MV-4-11 (cell line): ENCODE results near the gene PKD1.
A peak's percentile ranks its signal among the peaks of the same experiment; 100 is the strongest.
"Not testable (repeated sequence)": the region's sequence is repeated elsewhere in the genome, so short reads cannot be mapped to it uniquely, and the experiment has no call there.

Source experiments
- DNase-seq: peaks from one replicate; lab custom pipeline; 2025; lab: John Stamatoyannopoulos, UW

PKD1 gene

DNA sequence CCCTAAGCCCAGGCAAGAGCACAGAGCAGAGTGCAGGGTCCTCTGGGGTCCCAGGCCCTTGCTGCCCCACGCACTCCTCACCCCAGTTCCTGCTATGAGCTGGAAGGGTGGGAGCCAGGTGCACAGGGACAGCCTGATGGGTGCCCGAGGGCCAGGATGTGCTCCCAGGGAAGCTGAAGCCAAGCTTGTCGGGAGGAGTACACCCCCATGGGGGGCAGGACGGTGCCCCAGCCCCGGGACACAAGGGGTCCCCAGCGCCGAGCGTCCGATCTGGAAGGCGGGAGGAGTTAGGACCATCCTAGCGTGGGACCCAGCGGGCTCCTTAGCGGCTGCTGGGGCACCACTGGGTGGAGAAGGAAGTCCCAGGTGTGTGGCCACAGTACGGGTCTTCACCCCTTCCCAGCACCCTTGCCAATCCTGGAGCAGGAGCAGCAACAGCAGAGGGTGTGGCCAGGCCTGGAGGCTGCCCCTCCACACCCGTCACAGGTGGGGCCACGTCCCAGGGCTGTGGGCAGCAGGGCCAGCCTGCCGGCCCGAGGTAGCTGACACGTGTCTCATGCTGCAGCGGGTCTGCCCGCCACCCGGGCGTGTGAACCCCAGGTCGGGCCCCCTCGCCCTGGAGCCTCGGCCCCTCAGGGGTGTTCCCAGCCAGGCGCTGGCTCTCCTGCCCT, 11.9 kb downstream of the PKD1 start:
- not testable (repeated sequence) for DNase-seq

- DNase-seq, result not testable (repeated sequence)
Measured at GRCh38 chr16:2122934-2123683, 12.6 kb downstream of the PKD1 start.

DNA sequence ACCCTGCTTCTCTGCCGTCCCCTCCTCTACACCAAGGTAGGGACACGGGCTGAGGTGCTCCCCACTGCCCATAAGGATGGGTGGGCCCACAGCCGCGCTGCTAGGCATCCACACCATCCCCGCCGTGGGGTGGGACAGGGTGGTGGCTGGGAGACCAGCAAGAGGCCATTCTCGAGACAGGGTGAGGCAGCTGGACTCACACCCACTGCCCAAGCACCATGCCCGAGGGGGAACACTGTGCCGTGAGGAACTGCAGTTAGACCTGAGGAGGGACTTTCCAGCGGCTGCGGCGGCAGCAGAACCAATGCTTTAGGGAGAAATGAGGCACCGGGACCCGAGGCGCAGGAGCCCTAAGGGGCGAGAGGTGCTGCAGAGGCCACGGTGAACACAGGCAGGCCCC, 13.3 kb downstream of the PKD1 start:
- no peak for DNase-seq

DNA sequence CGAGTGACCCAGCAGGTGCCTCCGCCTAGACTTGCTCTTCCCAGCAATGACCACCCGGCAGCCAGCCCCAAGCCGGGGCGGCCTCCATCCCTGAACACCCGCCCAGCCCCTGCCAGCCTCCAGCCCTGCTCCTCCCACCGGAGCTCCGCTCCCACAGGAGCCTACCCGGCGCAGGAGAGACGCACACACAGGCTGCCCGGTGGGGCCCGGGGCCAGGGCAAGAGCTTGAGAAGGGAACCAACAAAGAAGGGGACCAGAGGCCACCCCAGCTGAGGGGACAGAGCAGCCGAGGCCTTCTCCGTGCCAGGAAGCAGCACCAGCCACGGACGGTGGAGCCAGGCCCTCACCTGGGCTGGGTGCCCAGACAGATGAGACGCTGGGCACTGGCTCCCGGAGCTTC, 13.8 kb downstream of the PKD1 start:
- no peak for DNase-seq

DNA sequence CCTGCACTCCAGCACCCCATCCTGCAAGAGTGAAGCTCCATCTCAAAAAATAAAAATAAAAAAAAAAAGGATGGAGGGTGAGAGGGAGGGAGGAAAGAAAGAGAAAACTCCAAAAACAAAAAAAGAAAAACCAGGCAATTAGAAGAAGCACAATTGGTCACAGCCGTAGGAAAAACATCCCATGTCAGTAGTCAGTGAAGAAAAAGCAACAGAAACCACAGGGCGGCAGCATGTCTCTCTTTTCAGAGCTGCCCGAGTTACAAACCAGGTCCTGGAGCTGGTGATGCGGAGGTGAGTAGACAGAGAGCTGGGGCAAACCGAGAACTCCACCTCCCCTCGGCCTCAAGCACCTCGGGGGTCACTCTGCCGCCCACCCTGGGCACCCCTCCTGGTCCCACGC, 14.4 kb downstream of the PKD1 start:
- peak; percentile 25 for DNase-seq

GRCh38 chr16:2117960-2118722, 17.6 kb downstream of the PKD1 start:
- not testable (repeated sequence) for DNase-seq

- DNase-seq, result not testable (repeated sequence)
Measured at GRCh38 chr16:2117341-2117740, 18.4 kb downstream of the PKD1 start.

GRCh38 chr16:2116428-2116827, 19.3 kb downstream of the PKD1 start:
- DNase-seq, result not testable (repeated sequence)

GRCh38 chr16:2115591-2115973, 20.1 kb downstream of the PKD1 start:
- no peak for DNase-seq

DNA sequence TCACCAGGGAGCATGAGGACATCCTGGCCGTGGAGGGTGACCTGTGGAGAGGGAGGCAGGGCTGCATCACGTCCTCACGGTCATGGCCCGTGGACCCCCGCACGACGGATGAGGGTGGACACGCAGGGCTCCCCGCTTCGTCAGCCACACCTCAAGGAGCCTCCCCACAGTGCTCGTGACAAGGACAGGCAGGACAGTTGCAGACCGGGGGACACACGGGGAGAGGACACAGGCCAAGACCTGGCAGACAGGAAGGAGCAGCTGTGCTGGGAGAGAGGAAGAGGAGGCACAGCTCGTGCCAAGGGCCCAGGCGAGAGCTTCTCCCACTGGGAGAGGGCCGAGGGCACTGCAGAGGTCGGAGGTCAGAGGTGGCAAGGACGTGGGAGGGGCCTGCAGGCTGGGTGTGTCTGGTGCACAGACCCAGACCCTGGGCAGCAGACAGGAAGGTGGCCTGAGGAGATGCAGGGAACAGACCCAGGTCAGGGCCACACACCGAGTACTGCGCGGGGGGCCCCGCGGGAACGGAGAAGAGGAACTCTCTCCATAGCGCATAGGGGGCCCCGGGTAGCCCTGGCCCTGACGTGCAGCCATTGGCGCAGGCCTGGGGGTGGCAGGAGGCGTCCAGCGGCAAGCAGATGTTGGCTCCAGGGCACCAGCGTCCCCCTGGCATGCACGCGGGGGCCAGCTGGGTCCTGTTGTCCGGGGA, 20.7 kb downstream of the PKD1 start:
- DNase-seq, result not testable (repeated sequence)

DNA sequence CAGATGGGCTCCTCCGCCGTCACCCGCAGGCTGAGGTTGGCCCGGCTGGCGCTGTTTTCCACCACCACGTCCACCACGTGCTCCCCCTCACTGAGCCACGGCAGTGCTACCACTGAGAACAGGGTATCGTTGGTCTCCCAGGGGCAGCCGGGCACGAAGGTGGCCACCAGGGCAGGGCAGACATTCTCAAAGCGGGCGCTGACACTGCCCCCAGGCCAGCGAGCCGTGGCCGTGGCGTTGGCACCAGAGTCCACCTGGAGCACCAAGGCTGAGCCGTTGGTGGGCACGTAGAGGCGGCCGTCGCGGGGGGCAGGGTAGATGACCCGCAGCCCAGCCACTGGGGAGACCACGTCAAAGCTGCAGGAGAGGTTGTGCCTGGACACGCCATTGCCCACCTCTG, 21.5 kb downstream of the PKD1 start:
- DNase-seq, result not testable (repeated sequence)

- DNase-seq, result not testable (repeated sequence)
Measured at GRCh38 chr16:2112539-2113106, 23.1 kb downstream of the PKD1 start.

DNA sequence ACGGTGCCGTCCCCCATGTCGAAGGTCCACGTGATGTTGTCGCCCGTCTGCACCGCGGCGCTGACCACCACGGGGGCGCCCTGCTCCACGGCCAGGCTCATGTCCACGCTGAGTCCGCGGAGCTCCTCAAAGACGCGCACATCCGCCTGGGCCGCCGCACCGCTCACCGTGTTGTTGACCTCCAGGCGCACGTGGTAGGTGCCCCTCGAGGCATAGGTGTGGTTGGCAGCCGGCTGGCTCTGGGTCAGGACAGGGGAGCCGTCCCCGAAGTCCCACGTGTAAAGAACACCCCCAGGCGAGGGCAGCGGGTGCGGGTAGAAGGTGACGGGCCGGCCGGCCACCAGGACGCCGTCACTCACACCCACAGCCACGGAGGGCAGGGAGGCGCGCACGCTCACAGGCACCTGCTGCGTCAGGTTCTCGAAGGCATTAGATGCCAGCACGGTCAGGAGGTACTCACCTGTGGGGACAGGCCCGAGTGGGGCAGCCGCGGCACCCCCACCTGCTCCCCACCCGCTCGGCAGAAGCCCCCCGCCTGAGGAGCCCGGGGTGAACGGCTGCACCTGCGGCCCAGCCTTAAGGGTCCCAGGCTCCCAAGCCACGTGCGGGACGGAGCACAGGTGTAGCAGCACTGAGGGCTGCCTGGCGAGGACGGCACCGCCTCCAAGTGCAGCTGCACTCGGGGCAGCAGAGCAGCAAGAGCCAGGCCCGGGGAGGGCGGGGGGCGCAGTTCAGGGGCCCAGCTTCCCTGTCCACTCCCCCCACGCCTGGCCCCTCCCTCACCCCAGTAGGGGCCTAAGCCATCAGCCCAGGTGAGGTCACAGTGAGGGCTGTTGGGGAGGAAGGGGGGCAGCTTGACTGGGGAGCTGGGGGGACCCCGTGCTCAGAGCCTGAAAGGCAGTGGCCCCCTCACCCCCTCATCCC, 24.0 kb downstream of the PKD1 start:
- not testable (repeated sequence) for DNase-seq

GRCh38 chr16:2111009-2111353, 24.7 kb downstream of the PKD1 start:
- DNase-seq, result not testable (repeated sequence)

GRCh38 chr16:2110332-2111008, 25.2 kb downstream of the PKD1 start:
- DNase-seq, result not testable (repeated sequence)

GRCh38 chr16:2109872-2110271, 25.8 kb downstream of the PKD1 start:
- not testable (repeated sequence) for DNase-seq

DNA sequence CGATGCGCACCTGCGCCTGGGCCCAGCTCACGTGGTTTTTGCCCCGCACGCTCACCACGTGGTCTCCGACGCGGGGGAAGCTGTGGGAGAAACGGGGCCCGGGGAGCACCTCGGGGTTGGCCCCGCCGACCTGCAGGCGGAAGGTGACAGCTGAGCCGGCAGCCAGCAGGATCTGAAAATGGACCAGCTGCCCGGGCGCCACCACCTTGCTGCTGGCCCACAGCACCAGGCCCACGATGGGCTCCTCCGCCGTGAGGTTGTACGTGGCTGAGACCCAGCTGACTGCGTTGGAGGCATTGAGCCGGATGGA, 26.5 kb downstream of the PKD1 start:
- not testable (repeated sequence) for DNase-seq

- not testable (repeated sequence) for DNase-seq
Measured at GRCh38 chr16:2108446-2109270, 27.0 kb downstream of the PKD1 start.

GRCh38 chr16:2107791-2108125, 27.9 kb downstream of the PKD1 start:
- DNase-seq, result not testable (repeated sequence)
